Activated naive CD4-positive, alpha-beta T cell treated with anti-CD3 and anti-CD28 coated beads, Interleukin-2, amount 10 ng/mL, durations not matched to agents 7 days and 5 days (primary cell): ENCODE results near the gene FARS2.

Experiments used
- CTCF ChIA-PET: fragments of 350-600 bp; sonication (Branson Sonifier 250); formaldehyde crosslinking; loops from one replicate; lab custom pipeline; 2021; ENCODE audit warnings: antibody characterized with exemption; lab: Charles Lee
- DNase-seq: peaks from one replicate; pipeline ENCODE4 v3.0.0-alpha.2; 2020
- H3K27ac Mint-ChIP-seq: one replicate; pipeline ENCODE4 v1.8.0; 2021; ENCODE audit warnings: mild to moderate bottlenecking, moderate library complexity, mixed read lengths
- H3K27me3 Mint-ChIP-seq: one replicate; pipeline ENCODE4 v1.8.0; 2021; ENCODE audit warnings: mild to moderate bottlenecking, mixed read lengths
- H3K36me3 Mint-ChIP-seq: one replicate; pipeline ENCODE4 v1.8.0; 2021; ENCODE audit warnings: mixed read lengths
- H3K4me1 Mint-ChIP-seq: one replicate; pipeline ENCODE4 v1.8.0; 2021; ENCODE audit warnings: mixed read lengths
- H3K4me3 Mint-ChIP-seq: one replicate; pipeline ENCODE4 v1.8.0; 2021; ENCODE audit warnings: mild to moderate bottlenecking, moderate library complexity, mixed read lengths
- H3K9me3 Mint-ChIP-seq: one replicate; pipeline ENCODE4 v1.8.0; 2021; ENCODE audit warnings: mixed read lengths

FARS2 gene

GRCh38 chr6:5723841-5724691 lies 462.8 kb downstream of the FARS2 start:
- no peaks in the 10 kb centered on the region for H3K9me3 Mint-ChIP-seq
- no peaks in the 10 kb centered on the region for H3K27me3 Mint-ChIP-seq
- peaks cover 22% of the 10 kb centered on the region for H3K4me1 Mint-ChIP-seq
- H3K36me3 Mint-ChIP-seq, result no peaks in the 10 kb centered on the region
- CTCF ChIA-PET, result no interaction called here
- peak overlapping the region; percentile 45 for H3K27ac Mint-ChIP-seq
- peak; percentile 27 for DNase-seq
- H3K4me3 Mint-ChIP-seq, result peak overlapping the region; percentile 28

GRCh38 chr6:5724911-5725310 lies 463.6 kb downstream of the FARS2 start:
- H3K4me1 Mint-ChIP-seq, result peaks cover 22% of the 10 kb centered on the region
- no peak overlapping the region for H3K4me3 Mint-ChIP-seq
- H3K27ac Mint-ChIP-seq, result no peak overlapping the region
- H3K9me3 Mint-ChIP-seq, result no peaks in the 10 kb centered on the region
- DNase-seq, result no peak
- no peaks in the 10 kb centered on the region for H3K27me3 Mint-ChIP-seq
- H3K36me3 Mint-ChIP-seq, result no peaks in the 10 kb centered on the region
- CTCF ChIA-PET, result no interaction called here

- CTCF ChIA-PET, result interaction anchor here (1.2 kb wide), 1 partner anchor 256 kb away, joined by 5 read pairs; no protein-coding TSS in a partner anchor
- H3K27me3 Mint-ChIP-seq, result no peaks in the 10 kb centered on the region
- no peak overlapping the region for H3K4me3 Mint-ChIP-seq
- no peaks in the 10 kb centered on the region for H3K36me3 Mint-ChIP-seq
- no peaks in the 10 kb centered on the region for H3K9me3 Mint-ChIP-seq
- H3K4me1 Mint-ChIP-seq, result peaks cover 21% of the 10 kb centered on the region
- no peak overlapping the region for H3K27ac Mint-ChIP-seq
- DNase-seq, result no peak
These were observed 465.8 kb downstream of the FARS2 start for GRCh38 chr6:5726976-5727718.

GRCh38 chr6:5728351-5729079 lies 467.2 kb downstream of the FARS2 start:
- CTCF ChIA-PET, result interaction anchor here (1.2 kb wide), 1 partner anchor 257 kb away, joined by 5 read pairs; no protein-coding TSS in a partner anchor
- Mint-ChIP-seq H3K4me3 (no peak overlapping the region), H3K27me3 (no peaks in the 10 kb centered on the region), H3K4me1 (peaks cover 14% of the 10 kb centered on the region), H3K27ac (no peak overlapping the region), H3K36me3 (peaks cover 1% of the 10 kb centered on the region), H3K9me3 (no peaks in the 10 kb centered on the region)
- DNase-seq, result no peak

GRCh38 chr6:5729080-5729434 lies 467.7 kb downstream of the FARS2 start:
- Mint-ChIP-seq H3K4me3 (no peak overlapping the region), H3K9me3 (no peaks in the 10 kb centered on the region), H3K27ac (no peak overlapping the region), H3K27me3 (no peaks in the 10 kb centered on the region), H3K36me3 (peaks cover 2% of the 10 kb centered on the region), H3K4me1 (peaks cover 8% of the 10 kb centered on the region)
- no peak for DNase-seq
- CTCF ChIA-PET, result no interaction called here

- CTCF ChIA-PET, result no interaction called here
- peaks cover 2% of the 10 kb centered on the region for H3K36me3 Mint-ChIP-seq
- no peak overlapping the region for H3K4me3 Mint-ChIP-seq
- no peak overlapping the region for H3K27ac Mint-ChIP-seq
- H3K9me3 Mint-ChIP-seq, result no peaks in the 10 kb centered on the region
- DNase-seq, result no peak
- no peaks in the 10 kb centered on the region for H3K4me1 Mint-ChIP-seq
- no peaks in the 10 kb centered on the region for H3K27me3 Mint-ChIP-seq
These were observed 468.7 kb downstream of the FARS2 start for GRCh38 chr6:5729813-5730517.

GRCh38 chr6:5730585-5731263 lies 469.4 kb downstream of the FARS2 start:
- CTCF ChIA-PET, result no interaction called here
- H3K27ac Mint-ChIP-seq, result no peak overlapping the region

GRCh38 chr6:5731435-5731834 lies 470.1 kb downstream of the FARS2 start:
- DNase-seq, result no peak
- no peak overlapping the region for H3K4me3 Mint-ChIP-seq
- no peaks in the 10 kb centered on the region for H3K4me1 Mint-ChIP-seq
- CTCF ChIA-PET, result no interaction called here
- no peak overlapping the region for H3K27ac Mint-ChIP-seq
- no peaks in the 10 kb centered on the region for H3K9me3 Mint-ChIP-seq
- H3K36me3 Mint-ChIP-seq, result peaks cover 2% of the 10 kb centered on the region
- no peaks in the 10 kb centered on the region for H3K27me3 Mint-ChIP-seq

More at GRCh38 chr6:5730585-5731263, 469.4 kb downstream of the FARS2 start:
- Mint-ChIP-seq H3K27me3 (no peaks in the 10 kb centered on the region), H3K36me3 (peaks cover 2% of the 10 kb centered on the region), H3K9me3 (no peaks in the 10 kb centered on the region), H3K4me1 (no peaks in the 10 kb centered on the region), H3K4me3 (no peak overlapping the region)
- DNase-seq, result no peak

GRCh38 chr6:5732496-5732895 lies 471.2 kb downstream of the FARS2 start:
- DNase-seq, result no peak
- no peaks in the 10 kb centered on the region for H3K9me3 Mint-ChIP-seq
- H3K27ac Mint-ChIP-seq, result no peak overlapping the region
- CTCF ChIA-PET, result no interaction called here
- no peak overlapping the region for H3K4me3 Mint-ChIP-seq
- peaks cover 2% of the 10 kb centered on the region for H3K36me3 Mint-ChIP-seq
- no peaks in the 10 kb centered on the region for H3K27me3 Mint-ChIP-seq
- no peaks in the 10 kb centered on the region for H3K4me1 Mint-ChIP-seq

- no peaks in the 10 kb centered on the region for H3K27me3 Mint-ChIP-seq
- no peak overlapping the region for H3K27ac Mint-ChIP-seq
- peaks cover 5% of the 10 kb centered on the region for H3K4me1 Mint-ChIP-seq
- CTCF ChIA-PET, result no interaction called here
- H3K36me3 Mint-ChIP-seq, result peaks cover 2% of the 10 kb centered on the region
- DNase-seq, result no peak
- H3K9me3 Mint-ChIP-seq, result no peaks in the 10 kb centered on the region
- H3K4me3 Mint-ChIP-seq, result no peak overlapping the region
These were observed 474.9 kb downstream of the FARS2 start for GRCh38 chr6:5736016-5736738.

- no peaks in the 10 kb centered on the region for H3K9me3 Mint-ChIP-seq
- no peaks in the 10 kb centered on the region for H3K27me3 Mint-ChIP-seq
- peaks cover 2% of the 10 kb centered on the region for H3K36me3 Mint-ChIP-seq
- no peak overlapping the region for H3K4me3 Mint-ChIP-seq
- no peak for DNase-seq
- no peak overlapping the region for H3K27ac Mint-ChIP-seq
- H3K4me1 Mint-ChIP-seq, result peaks cover 5% of the 10 kb centered on the region
- CTCF ChIA-PET, result interaction anchor here (1.1 kb wide), 1 partner anchor 267 kb away, joined by 3 read pairs; no protein-coding TSS in a partner anchor
These were observed 476.1 kb downstream of the FARS2 start for GRCh38 chr6:5737460-5737859.

- H3K27me3 Mint-ChIP-seq, result no peaks in the 10 kb centered on the region
- H3K9me3 Mint-ChIP-seq, result no peaks in the 10 kb centered on the region
- no peak overlapping the region for H3K27ac Mint-ChIP-seq
- H3K36me3 Mint-ChIP-seq, result peaks cover 2% of the 10 kb centered on the region
- no peak for DNase-seq
- CTCF ChIA-PET, result interaction anchor here (1.1 kb wide), 1 partner anchor 267 kb away, joined by 3 read pairs; no protein-coding TSS in a partner anchor
- H3K4me3 Mint-ChIP-seq, result no peak overlapping the region
- H3K4me1 Mint-ChIP-seq, result peaks cover 5% of the 10 kb centered on the region
These were observed 476.9 kb downstream of the FARS2 start for GRCh38 chr6:5738211-5738610.

- H3K4me3 Mint-ChIP-seq, result no peak overlapping the region
- H3K27ac Mint-ChIP-seq, result no peak overlapping the region
- no peaks in the 10 kb centered on the region for H3K9me3 Mint-ChIP-seq
- peaks cover 3% of the 10 kb centered on the region for H3K27me3 Mint-ChIP-seq
- no peaks in the 10 kb centered on the region for H3K36me3 Mint-ChIP-seq
- no peaks in the 10 kb centered on the region for H3K4me1 Mint-ChIP-seq
- no peak for DNase-seq
- CTCF ChIA-PET, result no interaction called here
These were observed 483.2 kb downstream of the FARS2 start for GRCh38 chr6:5744497-5744896.
